Nephron (organoid): Measurements from ENCODE around the gene OTUD4.

ENCODE experiments used
- H3K27ac Mint-ChIP-seq, 3 experiments: 2 replicates each; pipeline ENCODE4 v1.8.0; 2020; ENCODE audit warnings: mixed read lengths in 3 of 3, mild to moderate bottlenecking in 2 of 3, moderate library complexity in 1 of 3
- H3K27me3 Mint-ChIP-seq: 2 replicates; pipeline ENCODE4 v1.8.0; 2021; ENCODE audit warnings: low read depth, mild to moderate bottlenecking, moderate library complexity, mixed read lengths
- H3K36me3 Mint-ChIP-seq: 2 replicates; pipeline ENCODE4 v1.8.0; 2020; ENCODE audit warnings: low read depth, mixed read lengths
- H3K4me1 Mint-ChIP-seq: 2 replicates; pipeline ENCODE4 v1.8.0; 2020; ENCODE audit warnings: mixed read lengths
- H3K4me3 Mint-ChIP-seq, 3 experiments: 2 replicates each; pipeline ENCODE4 v1.8.0; 2020; ENCODE audit warnings: mild to moderate bottlenecking in 3 of 3, mixed read lengths in 3 of 3, moderate library complexity in 2 of 3
- H3K9me3 Mint-ChIP-seq: 2 replicates; pipeline ENCODE4 v1.8.0; 2020; ENCODE audit warnings: mixed read lengths
- CTCF ChIP-seq, 3 experiments: fragments of 200-600 bp; sonication (generic); IDR thresholded peaks; one replicate each; pipeline ENCODE4 v1.5.0; 2021; ENCODE audit warnings: antibody characterized with exemption in 3 of 3; ENCODE audit not compliant: unreplicated experiment in 3 of 3

The OTUD4 gene

GRCh38 chr4:145093638-145094037, 86.8 kb downstream of the OTUD4 start:
- Mint-ChIP-seq H3K9me3 (peaks cover 30% of the 10 kb centered on the region), H3K27ac (no peak overlapping the region), H3K4me3 (no peak overlapping the region), H3K36me3 (peaks cover 65% of the 10 kb centered on the region), H3K27me3 (no peaks in the 10 kb centered on the region), H3K4me1 (peaks cover 7% of the 10 kb centered on the region)
- no peak for TF ChIP-seq CTCF (IDR thresholded peaks at IDR 0.05; ENCODE audit: unreplicated experiment in 3 of 3)

DNA sequence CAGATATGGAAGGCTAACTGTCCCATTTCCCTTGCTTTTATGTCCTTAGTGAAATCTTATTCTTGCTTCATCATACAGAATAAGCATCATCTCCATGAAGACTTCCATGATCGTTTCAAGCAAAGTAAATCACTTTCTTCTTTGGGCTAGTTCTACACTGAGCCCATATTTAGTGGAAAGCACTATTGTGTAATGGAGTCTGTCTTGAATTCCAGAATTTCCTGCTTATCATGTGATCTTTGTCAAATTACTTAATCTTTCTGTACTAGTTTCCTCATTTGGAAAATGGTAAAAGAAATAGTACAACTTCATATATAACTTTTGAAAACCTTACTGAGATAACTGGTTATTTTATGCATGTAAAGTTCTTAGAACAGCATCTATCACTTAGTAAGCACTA, 90.0 kb downstream of the OTUD4 start:
- H3K27ac Mint-ChIP-seq = no peak overlapping the region
- peaks cover 29% of the 10 kb centered on the region for H3K9me3 Mint-ChIP-seq
- peaks cover 79% of the 10 kb centered on the region for H3K36me3 Mint-ChIP-seq
- no peak for TF ChIP-seq CTCF (IDR thresholded peaks at IDR 0.05; ENCODE audit: unreplicated experiment in 3 of 3)
- peaks cover 3% of the 10 kb centered on the region for H3K4me1 Mint-ChIP-seq
- no peaks in the 10 kb centered on the region for H3K27me3 Mint-ChIP-seq
- no peak overlapping the region for H3K4me3 Mint-ChIP-seq

- no peaks in the 10 kb centered on the region for H3K27me3 Mint-ChIP-seq
- no peak overlapping the region for H3K27ac Mint-ChIP-seq
- H3K4me3 Mint-ChIP-seq = no peak overlapping the region
- no peaks in the 10 kb centered on the region for H3K9me3 Mint-ChIP-seq
- H3K4me1 Mint-ChIP-seq = no peaks in the 10 kb centered on the region
- peaks cover 67% of the 10 kb centered on the region for H3K36me3 Mint-ChIP-seq
- no peak for TF ChIP-seq CTCF (IDR thresholded peaks at IDR 0.05; ENCODE audit: unreplicated experiment in 3 of 3)
Observed at GRCh38 chr4:145083891-145084605, 96.3 kb downstream of the OTUD4 start.
